Skeletal muscle satellite cell (primary cell): ENCODE data around the gene GOSR2.
A peak's percentile ranks its signal among the peaks of the same experiment; 100 is the strongest.

ENCODE experiments used
- H3K27me3 ChIP-seq: 2 replicates; pipeline ENCODE4 v1.7.0; 2013; ENCODE audit warnings: low read length; ENCODE audit not compliant: control insufficient read depth, insufficient read depth
- H3K36me3 ChIP-seq: 2 replicates; pipeline ENCODE4 v1.7.0; 2013; ENCODE audit warnings: mild to moderate bottlenecking, control low read depth, low read length; ENCODE audit not compliant: insufficient read depth
- H3K4me1 ChIP-seq: 2 replicates; pipeline ENCODE4 v1.7.0; 2013; ENCODE audit warnings: low read length; ENCODE audit not compliant: control insufficient read depth, insufficient read depth
- H3K4me2 ChIP-seq: 2 replicates; pipeline ENCODE4 v1.7.0; 2013; ENCODE audit warnings: mild to moderate bottlenecking, low read length
- H3K4me3 ChIP-seq: 2 replicates; pipeline ENCODE4 v1.7.0; 2013; ENCODE audit warnings: low read length
- H3K9ac ChIP-seq: 2 replicates; pipeline ENCODE4 v1.7.0; 2013; ENCODE audit warnings: mild to moderate bottlenecking, low read depth, low read length, moderate library complexity
- H3K9me3 ChIP-seq: replicated peaks from 2 replicates; pipeline ENCODE4 v1.7.0; 2013; ENCODE audit warnings: mild to moderate bottlenecking, control low read depth, low read length

Gene GOSR2

GRCh38 chr17:46971647-46972300 is 48.8 kb downstream of the GOSR2 start:
- Histone ChIP-seq H3K36me3 (no peaks in the 10 kb centered on the region), H3K4me3 (no peak overlapping the region), H3K27me3 (peaks cover 77% of the 10 kb centered on the region)

GRCh38 chr17:46972346-46972745 is 49.4 kb downstream of the GOSR2 start:
- H3K9ac ChIP-seq, result no peak overlapping the region
- H3K4me2 ChIP-seq, result no peak overlapping the region
- no peaks in the 10 kb centered on the region for H3K4me1 ChIP-seq
- H3K9me3 ChIP-seq, result no peaks in the 10 kb centered on the region
- peaks cover 77% of the 10 kb centered on the region for H3K27me3 ChIP-seq
- no peak overlapping the region for H3K4me3 ChIP-seq
- no peaks in the 10 kb centered on the region for H3K36me3 ChIP-seq

More at GRCh38 chr17:46971647-46972300, 48.8 kb downstream of the GOSR2 start:
- Histone ChIP-seq H3K9ac (no peak overlapping the region), H3K4me1 (no peaks in the 10 kb centered on the region), H3K9me3 (no peaks in the 10 kb centered on the region), H3K4me2 (no peak overlapping the region)

- Histone ChIP-seq H3K4me2 (no peak overlapping the region), H3K36me3 (no peaks in the 10 kb centered on the region), H3K27me3 (peaks cover 77% of the 10 kb centered on the region), H3K4me3 (no peak overlapping the region), H3K9me3 (no peaks in the 10 kb centered on the region), H3K4me1 (peaks cover 8% of the 10 kb centered on the region), H3K9ac (no peak overlapping the region)
These were observed 51.1 kb downstream of the GOSR2 start for GRCh38 chr17:46974086-46974485.

- Histone ChIP-seq H3K4me2 (no peak overlapping the region), H3K9ac (no peak overlapping the region), H3K9me3 (no peaks in the 10 kb centered on the region), H3K4me3 (no peak overlapping the region), H3K4me1 (peaks cover 12% of the 10 kb centered on the region), H3K36me3 (no peaks in the 10 kb centered on the region), H3K27me3 (peaks cover 80% of the 10 kb centered on the region)
These were observed 52.3 kb downstream of the GOSR2 start for GRCh38 chr17:46975287-46975686.

GRCh38 chr17:46976626-46977270 is 53.8 kb downstream of the GOSR2 start:
- Histone ChIP-seq H3K4me2 (no peak overlapping the region), H3K9me3 (no peaks in the 10 kb centered on the region), H3K4me1 (peaks cover 12% of the 10 kb centered on the region), H3K36me3 (no peaks in the 10 kb centered on the region), H3K9ac (no peak overlapping the region), H3K4me3 (no peak overlapping the region), H3K27me3 (peaks cover 76% of the 10 kb centered on the region)

- H3K9ac ChIP-seq, result no peak overlapping the region
- H3K4me3 ChIP-seq, result no peak overlapping the region
- no peak overlapping the region for H3K4me2 ChIP-seq
- no peaks in the 10 kb centered on the region for H3K9me3 ChIP-seq
- no peaks in the 10 kb centered on the region for H3K36me3 ChIP-seq
- peaks cover 75% of the 10 kb centered on the region for H3K27me3 ChIP-seq
- H3K4me1 ChIP-seq, result peaks cover 12% of the 10 kb centered on the region
These were observed 54.4 kb downstream of the GOSR2 start for GRCh38 chr17:46977348-46977747.

DNA sequence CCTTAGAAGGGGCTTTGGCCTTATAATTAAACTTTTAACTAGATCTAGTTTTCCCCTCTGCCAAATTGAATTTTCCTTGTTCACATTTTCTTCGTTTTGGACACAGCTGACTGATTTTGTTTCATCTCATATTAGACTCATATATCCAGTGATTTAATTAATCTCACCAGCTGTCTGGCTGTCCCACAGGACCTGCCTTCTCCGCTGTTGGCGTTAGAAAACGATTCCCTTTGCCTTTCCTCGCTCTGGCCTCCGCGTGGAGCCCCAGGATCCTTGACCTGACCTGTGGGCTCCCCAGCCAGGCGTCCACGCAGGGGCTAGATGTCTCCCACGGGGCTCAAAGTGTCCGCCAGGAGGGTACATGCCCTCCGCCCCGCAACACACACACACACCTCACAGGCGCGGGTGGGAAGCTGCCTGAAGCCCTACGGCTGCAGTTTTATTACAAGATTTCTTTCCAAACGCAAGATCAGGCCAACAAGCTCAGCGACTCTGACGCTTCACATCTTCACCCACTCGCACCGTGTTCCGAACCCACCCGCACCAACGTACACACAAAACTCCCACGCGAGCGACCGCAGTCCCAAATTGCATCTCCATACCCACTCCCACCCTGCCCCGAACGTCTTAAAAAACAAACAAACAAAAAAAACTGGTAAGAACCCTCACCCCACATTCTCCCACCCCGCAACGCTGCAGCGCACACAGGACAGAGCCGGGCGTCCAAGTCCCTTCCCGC is 55.0 kb downstream of the GOSR2 start:
- H3K9ac ChIP-seq, result no peak overlapping the region
- H3K27me3 ChIP-seq, result peaks cover 76% of the 10 kb centered on the region
- no peaks in the 10 kb centered on the region for H3K36me3 ChIP-seq
- H3K9me3 ChIP-seq, result no peaks in the 10 kb centered on the region
- H3K4me3 ChIP-seq, result peak overlapping the region; percentile 71
- H3K4me1 ChIP-seq, result peaks cover 12% of the 10 kb centered on the region
- H3K4me2 ChIP-seq, result peak overlapping the region; percentile 94

DNA sequence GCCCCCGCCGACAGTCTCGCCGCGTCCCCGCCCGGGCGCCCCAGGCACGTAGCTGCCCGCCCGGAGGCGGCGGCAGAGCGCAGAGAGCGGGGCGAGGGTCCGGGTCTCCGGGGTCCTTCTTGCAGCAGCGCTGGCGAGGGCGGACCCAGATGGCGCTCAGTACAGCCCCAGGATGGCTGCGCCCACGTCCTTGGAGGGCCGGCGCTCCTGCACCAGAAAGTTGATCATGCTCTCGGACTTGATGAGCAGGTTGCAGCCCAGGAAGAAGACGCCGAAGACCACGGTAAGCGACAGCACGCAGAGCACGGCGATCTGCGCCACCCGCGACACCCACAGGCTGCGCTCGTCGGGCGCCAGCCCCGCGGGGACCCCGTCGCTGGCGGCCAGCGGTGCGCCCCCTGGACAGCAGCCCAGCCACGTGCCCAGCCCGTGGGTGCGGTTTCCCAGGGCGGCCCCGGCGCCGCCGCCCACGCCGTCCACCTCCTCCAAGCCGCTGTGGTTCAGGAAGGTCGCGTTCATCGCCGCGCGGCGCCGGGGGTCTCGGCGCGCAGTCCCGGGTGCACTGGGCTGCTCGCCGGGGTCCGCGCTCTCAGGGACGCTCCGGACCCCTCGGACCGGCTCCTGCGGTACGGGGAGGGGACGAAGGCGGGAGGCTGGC is 55.7 kb downstream of the GOSR2 start:
- Histone ChIP-seq H3K36me3 (no peaks in the 10 kb centered on the region), H3K9ac (no peak overlapping the region), H3K4me3 (peak overlapping the region; percentile 71), H3K9me3 (no peaks in the 10 kb centered on the region), H3K4me2 (peak overlapping the region; percentile 94), H3K4me1 (peaks cover 12% of the 10 kb centered on the region), H3K27me3 (peaks cover 69% of the 10 kb centered on the region)

GRCh38 chr17:46979147-46979863 is 56.3 kb downstream of the GOSR2 start, which contains the start of gene RPRML:
TSS of gene RPRML (minus strand) at chr17:46979253. CDS start at chr17:46979007, 246 bp downstream.
- H3K27me3 ChIP-seq, result peaks cover 64% of the 10 kb centered on the region
- peaks cover 12% of the 10 kb centered on the region for H3K4me1 ChIP-seq
- H3K4me2 ChIP-seq, result peak within 1 kb of the TSS; percentile 94
- H3K9me3 ChIP-seq, result no peaks in the 10 kb centered on the region
- peak within 1 kb of the TSS; percentile 71 for H3K4me3 ChIP-seq
- H3K36me3 ChIP-seq, result no peaks in the 10 kb centered on the region
- H3K9ac ChIP-seq, result no peak within 1 kb of the TSS

- Histone ChIP-seq H3K9me3 (no peaks in the 10 kb centered on the region), H3K9ac (no peak overlapping the region), H3K27me3 (peaks cover 66% of the 10 kb centered on the region)
These were observed 59.6 kb downstream of the GOSR2 start for GRCh38 chr17:46982577-46982976.

DNA sequence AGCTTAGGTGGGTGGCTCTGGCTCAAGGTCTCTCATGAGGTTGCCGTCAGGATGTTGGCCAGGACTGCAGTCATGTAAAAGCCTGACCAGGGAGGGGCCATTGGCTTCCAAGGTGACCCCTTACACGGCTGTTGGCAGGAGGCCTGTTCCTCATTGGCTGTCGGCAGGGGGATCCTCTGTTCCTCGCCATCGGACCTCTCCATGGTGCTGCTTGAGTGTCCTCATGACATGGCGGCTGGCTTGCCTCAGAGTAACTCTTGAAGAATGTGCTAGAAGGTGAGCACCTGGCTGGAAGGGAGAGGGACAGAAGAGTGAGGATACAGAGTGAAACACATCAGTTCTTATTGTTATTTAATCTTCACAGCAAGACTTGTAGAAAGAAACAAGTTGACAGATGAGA is 60.8 kb downstream of the GOSR2 start:
- H3K9ac ChIP-seq, result no peak overlapping the region

More at GRCh38 chr17:46982577-46982976, 59.6 kb downstream of the GOSR2 start:
- no peak overlapping the region for H3K4me2 ChIP-seq
- H3K4me1 ChIP-seq, result peaks cover 12% of the 10 kb centered on the region
- no peaks in the 10 kb centered on the region for H3K36me3 ChIP-seq
- no peak overlapping the region for H3K4me3 ChIP-seq

More for the DNA sequence above, 60.8 kb downstream of the GOSR2 start:
- Histone ChIP-seq H3K4me3 (no peak overlapping the region), H3K27me3 (peaks cover 64% of the 10 kb centered on the region), H3K4me1 (peaks cover 7% of the 10 kb centered on the region), H3K36me3 (no peaks in the 10 kb centered on the region), H3K4me2 (no peak overlapping the region), H3K9me3 (no peaks in the 10 kb centered on the region)
